ENCODE results near the gene ABCC2.
"Not testable (repeated sequence)": the region's sequence is repeated elsewhere in the genome, so short reads cannot be mapped to it uniquely, and the experiment has no call there.

Gene ABCC2

DNA sequence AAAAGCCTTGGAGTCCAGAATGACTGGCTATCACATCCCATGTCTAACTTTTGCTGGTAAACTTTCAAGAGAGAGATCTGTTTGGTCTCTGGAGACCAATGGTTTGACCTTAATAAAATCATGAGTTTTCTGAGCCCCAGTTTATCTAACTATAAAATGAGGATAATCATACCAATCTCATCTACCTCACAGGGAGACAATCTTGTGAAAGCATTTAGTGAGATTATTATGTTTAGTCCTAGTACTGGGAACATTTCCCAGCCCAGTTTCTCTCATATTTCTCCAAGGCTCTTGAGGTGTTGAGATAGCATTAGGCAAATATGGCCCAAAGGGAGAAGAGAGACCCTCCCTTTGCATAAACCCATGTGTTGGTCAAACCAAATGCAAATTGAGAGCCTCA, 25.8 kb downstream of the ABCC2 start:
- DNase-seq (ENCODE audit: low spot score): no peak

DNA sequence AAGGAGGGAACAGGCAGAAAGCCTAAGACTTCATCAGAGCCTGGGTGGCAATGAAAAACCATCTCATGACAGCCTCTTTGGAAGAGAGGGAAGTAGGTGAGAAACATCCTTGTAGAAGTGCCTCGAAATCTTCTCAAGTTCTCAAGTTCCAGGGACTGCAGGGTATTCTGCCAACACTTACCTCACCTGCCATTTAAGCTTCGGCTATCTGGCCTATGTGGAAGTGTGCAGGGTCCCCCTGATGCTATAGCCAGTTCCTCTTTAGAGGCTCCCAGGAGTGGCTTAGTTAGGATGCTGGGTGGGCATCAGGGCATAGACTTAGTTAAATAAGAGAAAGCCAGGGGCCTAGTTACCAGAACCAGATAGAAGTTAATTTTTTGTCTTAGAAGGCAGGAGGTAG, 27.0 kb downstream of the ABCC2 start:
- DNase-seq (ENCODE audit: low spot score): no peak

DNA sequence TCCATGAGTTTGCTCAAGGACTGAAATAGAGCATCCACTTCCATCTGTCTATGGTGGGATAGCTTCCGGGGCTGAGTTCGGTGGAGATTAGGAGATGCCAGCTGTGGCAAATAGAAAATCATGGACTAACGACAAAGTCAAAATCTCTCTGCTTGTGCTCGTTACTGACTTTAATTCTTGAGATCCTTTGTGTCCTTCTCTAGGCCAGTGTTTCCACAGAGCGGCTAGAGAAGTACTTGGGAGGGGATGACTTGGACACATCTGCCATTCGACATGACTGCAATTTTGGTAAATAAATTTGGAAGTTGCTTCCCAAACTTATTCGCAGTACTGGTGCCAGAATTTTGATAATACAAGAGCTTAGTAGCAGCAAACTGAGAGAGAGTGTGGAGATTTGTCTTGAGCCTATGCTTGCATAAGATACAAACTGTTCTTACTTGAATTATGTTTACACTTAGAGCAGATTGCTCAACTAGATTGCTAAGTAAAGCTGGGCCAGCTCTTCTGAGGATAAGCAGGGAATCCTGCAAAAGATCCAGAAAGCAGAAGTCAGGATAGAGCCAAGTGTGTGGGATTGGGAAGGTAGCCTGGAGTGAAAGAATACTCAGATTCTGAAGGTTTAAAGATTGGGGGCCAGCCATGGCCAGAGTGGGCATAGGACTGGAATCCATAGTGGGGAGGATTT, 27.6 kb downstream of the ABCC2 start:
- DNase-seq (ENCODE audit: low spot score): no peak

- no peak for DNase-seq (ENCODE audit: low spot score)
Observed at GRCh38 chr10:99812177-99812576, 29.7 kb downstream of the ABCC2 start.

DNA sequence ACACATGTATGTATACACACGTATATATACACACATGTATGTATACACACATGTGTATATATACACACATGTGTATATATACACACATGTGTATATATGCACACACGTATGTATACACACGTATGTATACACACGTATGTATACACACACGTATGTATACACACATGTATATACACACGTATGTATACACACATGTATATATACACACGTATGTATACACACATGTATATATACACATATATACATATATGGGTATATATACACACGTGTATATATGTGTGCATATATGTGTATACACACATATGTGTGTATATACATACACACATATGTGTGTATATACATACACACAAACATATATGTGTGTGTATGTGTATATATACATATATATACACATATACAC, 31.7 kb downstream of the ABCC2 start:
- DNase-seq (ENCODE audit: low spot score): no peak

- DNase-seq (ENCODE audit: low spot score): no peak
Observed at GRCh38 chr10:99815621-99816020, 33.2 kb downstream of the ABCC2 start.

DNA sequence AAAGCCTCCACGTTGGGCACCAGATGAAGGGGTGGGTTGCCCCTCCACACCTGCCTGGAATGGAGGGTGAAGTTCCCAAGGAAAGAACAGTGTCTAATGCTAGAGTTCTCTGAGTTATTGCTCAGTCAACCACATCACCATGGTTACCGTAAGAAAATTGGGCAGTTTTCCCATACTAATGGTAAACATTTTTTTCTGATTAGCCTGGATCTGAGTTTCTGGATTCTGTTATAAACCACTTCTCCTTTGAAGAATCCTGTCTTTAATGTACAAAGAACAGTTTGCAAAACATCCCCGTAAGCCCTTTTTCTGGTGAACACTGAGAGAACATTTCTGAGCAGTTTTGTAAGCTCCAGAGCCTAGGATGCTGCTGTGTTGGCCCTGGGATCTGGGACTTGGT, 45.5 kb downstream of the ABCC2 start:
- no peak for DNase-seq (ENCODE audit: low spot score)

DNA sequence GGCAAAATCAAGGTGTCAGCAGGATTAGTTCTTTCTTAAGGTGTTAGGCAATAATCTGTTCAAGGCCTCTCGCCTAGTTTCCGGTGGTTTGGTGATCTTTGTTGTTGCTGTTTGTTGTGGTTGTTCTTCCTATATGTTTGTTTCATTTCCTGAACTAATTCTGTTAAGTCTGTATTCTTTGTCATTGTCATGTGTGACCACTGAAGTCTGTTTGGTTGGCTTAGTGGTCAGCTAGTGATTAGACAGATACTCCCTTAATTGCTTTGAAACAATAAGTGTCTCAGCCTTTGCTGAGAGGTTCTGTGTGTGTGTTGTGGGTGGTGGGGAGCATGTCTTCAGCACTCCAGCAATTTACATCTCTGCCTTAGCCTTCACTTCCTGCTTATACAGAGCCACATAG, 46.0 kb downstream of the ABCC2 start:
- peak; percentile 42 for DNase-seq (ENCODE audit: low spot score)

- no peak for DNase-seq (ENCODE audit: low spot score)
Observed at GRCh38 chr10:99832439-99832838, 50.0 kb downstream of the ABCC2 start.

DNA sequence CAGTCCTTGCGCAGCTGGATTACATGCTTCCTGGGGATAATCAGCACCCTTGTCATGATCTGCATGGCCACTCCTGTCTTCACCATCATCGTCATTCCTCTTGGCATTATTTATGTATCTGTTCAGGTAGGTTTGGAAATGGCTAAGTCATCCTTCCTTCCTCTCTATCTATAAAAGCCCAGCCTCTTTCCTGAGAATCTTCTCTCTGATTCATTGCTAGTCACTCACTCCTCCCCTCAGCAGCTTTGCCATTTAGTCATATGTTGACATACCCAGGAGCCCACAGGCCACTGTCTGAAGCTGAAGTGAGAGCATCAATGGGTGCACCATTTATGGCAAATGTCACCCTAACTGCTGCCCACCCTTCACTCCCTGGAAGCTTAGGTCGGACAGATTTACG, 52.0 kb downstream of the ABCC2 start:
- DNase-seq (ENCODE audit: low spot score): peak; percentile 26

GRCh38 chr10:99835947-99836346, 53.5 kb downstream of the ABCC2 start:
- DNase-seq (ENCODE audit: low spot score): no peak

- no peak for DNase-seq (ENCODE audit: low spot score)
Observed at GRCh38 chr10:99836711-99837110, 54.3 kb downstream of the ABCC2 start.

DNA sequence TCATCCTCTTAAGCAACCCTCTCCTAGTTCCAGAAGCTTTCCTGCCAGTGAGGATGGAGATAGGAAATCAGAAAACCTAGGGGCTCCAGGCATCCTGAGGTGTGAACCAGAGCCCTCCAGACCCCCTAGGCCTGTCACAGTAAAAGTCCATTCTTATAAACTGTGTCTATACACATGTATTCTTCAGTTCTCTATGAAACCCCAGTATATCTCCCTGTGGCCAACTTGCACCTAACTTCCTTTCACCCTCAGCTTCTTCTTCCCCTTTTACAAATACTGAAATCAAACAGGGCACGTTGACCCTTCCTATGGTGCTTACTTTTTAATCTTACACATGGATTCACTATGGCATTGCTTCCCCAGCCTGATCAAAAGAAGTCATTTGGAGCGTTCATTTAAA, 58.4 kb downstream of the ABCC2 start:
- DNase-seq (ENCODE audit: low spot score): not testable (repeated sequence)

- no peak for DNase-seq (ENCODE audit: low spot score)
Observed at GRCh38 chr10:99841746-99842145, 59.3 kb downstream of the ABCC2 start.

DNA sequence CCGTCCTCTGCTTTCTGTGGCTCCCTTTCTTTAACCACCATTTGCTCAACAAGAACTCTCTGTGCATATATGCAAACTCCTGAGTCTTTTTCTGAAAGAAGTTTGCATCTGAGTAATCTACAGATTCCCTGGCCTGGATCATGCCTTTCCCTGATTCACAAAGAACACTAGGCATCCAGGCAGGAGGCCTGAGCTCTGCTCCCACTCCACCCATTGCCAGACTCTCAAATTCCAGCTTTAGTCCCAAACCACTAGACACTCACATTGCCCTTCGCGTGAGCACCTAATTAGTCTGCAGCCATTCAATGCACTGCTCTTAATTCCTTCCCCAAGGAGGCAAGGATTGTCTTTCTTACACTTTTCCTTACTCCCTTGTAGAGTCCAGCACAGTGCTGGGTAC, 60.9 kb downstream of the ABCC2 start:
- no peak for DNase-seq (ENCODE audit: low spot score)

DNA sequence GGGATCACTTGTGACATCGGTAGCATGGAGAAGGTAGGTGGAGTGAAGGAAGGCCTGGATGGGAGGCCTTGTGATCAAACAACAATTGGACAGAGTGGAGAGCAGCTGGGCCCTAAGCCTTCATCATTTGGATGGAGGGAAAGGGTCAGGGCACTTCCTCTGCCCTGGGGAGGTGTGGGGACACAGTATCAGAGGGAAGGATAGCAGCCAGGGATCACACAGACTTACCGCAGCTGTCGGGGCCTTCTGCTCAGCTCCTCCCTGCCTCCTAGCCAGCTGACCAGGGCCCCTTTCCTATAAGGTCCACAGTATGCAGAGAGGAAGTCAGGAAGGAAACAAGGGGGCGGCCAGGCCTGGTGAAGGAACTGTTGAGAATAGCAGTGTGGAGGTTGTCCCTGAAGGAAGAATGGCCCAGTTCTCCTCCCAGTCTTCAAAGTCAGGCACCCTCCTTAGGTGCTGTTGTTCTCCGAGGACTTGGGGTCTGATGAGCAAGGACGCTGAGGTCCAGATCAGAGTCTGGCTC, 62.1 kb downstream of the ABCC2 start:
- no peak for DNase-seq (ENCODE audit: low spot score)

- peak; percentile 87 for DNase-seq (ENCODE audit: low spot score)
Observed at GRCh38 chr10:99845837-99846382, 63.5 kb downstream of the ABCC2 start.

DNA sequence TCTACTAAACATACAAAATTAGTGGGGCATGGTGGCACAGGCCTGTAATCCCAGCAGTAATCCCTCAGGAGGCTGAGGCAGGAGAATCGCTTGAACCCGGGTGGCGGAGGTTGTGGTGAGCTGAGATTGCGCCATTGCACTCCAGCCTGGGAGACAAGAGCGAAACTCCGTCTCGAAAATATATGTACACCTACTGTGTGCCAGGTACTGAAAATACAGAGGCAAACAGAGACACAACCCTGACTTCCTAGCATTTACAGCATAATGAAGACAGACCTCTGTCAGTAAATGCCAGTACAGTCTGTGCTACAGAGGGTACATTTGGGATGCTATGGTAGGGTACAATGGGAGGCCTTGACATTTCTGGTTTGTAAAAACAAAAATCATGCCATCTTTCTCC, 66.6 kb downstream of the ABCC2 start:
- no peak for DNase-seq (ENCODE audit: low spot score)

GRCh38 chr10:99849536-99849935, 67.1 kb downstream of the ABCC2 start:
- DNase-seq (ENCODE audit: low spot score): no peak

DNA sequence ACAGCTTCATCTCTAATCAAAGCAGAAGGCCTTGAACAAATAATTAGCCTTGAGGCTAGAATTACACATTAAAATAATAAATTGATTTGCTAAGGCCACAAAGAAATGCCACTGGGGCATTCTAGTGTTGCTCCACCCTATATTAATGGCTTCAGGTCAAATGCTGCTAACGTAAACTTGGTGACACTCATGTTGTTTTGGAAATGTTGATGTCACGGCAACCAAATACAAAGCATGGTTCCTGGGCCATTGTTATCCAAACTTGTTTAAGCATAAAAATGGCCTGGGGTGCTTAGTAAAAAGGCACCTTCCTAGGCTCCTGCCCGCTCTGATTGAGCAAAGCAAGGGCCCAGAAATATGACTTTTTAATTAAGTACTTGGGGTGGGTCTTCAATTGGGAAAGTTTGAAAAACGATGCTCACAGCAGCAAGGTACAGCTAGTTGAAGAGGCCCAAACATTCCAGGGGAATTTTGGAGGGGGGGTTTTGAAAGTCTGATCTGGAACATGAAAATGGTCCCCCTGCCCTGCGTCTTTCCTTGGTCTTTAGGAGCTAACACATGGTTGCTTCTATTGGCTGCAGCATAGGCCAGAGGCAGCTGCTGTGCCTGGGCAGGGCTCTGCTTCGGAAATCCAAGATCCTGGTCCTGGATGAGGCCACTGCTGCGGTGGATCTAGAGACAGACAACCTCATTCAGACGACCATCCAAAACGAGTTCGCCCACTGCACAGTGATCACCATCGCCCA, 67.8 kb downstream of the ABCC2 start:
- DNase-seq (ENCODE audit: low spot score): no peak

- no peak for DNase-seq (ENCODE audit: low spot score)
Observed at GRCh38 chr10:99850767-99851340, 68.4 kb downstream of the ABCC2 start.

DNA sequence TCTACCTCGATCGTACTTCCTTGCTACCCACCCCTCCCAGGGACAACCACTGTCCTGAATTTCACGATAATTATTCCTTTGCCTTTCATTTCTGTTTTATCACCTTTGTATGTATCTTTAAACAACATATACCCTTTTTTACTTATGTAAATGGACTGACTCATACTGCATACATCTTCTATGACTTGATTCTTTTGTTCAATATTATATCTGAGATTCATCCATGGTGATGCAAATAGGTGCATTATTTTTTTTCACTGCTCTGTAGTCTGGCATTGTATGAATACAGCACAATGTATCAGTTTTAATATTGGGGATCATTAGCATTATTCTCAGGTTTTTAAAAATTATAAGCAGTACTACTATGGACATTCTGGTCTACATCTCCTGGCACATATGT, 69.4 kb downstream of the ABCC2 start:
- DNase-seq (ENCODE audit: low spot score): no peak

Measured in activated CD4-positive, alpha-beta T cell treated with anti-CD3 and anti-CD28 coated beads, Interleukin-2, Interleukin-4, amounts not matched to agents 100 ng/mL and 50 ng/mL, durations not matched to agents 16 hours and 8 hours (primary cell).